Measurements from ENCODE around the gene MRM2.
"Not testable (repeated sequence)": the region's sequence is repeated elsewhere in the genome, so short reads cannot be mapped to it uniquely, and the experiment has no call there.

Gene MRM2
- total RNA-seq, result 0.56 reads per million

- DNase-seq, result peak; percentile 41
Observed at GRCh38 chr7:2241580-2242540, at the start of gene MRM2, which contains the start of gene NUDT1. Gene MRM2 (minus strand): TSS chr7:2242205. CDS start chr7:2242169, 36 bp downstream. Gene NUDT1 (plus strand): TSS chr7:2242226. CDS start chr7:2244575, 2,349 bp downstream.

GRCh38 chr7:2290877-2291276, 48.9 kb upstream of the MRM2 start:
- DNase-seq, result no peak

- no peak for DNase-seq
Observed at GRCh38 chr7:2289621-2290020, 47.6 kb upstream of the MRM2 start.

- DNase-seq, result no peak
Observed at GRCh38 chr7:2289111-2289586, 47.1 kb upstream of the MRM2 start.

- no peak for DNase-seq
Observed at GRCh38 chr7:2288503-2288902, 46.5 kb upstream of the MRM2 start.

- no peak for DNase-seq
Observed at GRCh38 chr7:2287745-2288144, 45.7 kb upstream of the MRM2 start.

GRCh38 chr7:2283074-2283473, 41.1 kb upstream of the MRM2 start:
- no peak for DNase-seq

GRCh38 chr7:2282185-2282751, 40.3 kb upstream of the MRM2 start:
- no peak for DNase-seq

GRCh38 chr7:2281541-2281940, 39.5 kb upstream of the MRM2 start:
- no peak for DNase-seq

GRCh38 chr7:2280424-2280823, 38.4 kb upstream of the MRM2 start:
- DNase-seq, result no peak

GRCh38 chr7:2279896-2280295, 37.9 kb upstream of the MRM2 start:
- DNase-seq, result no peak

GRCh38 chr7:2278026-2278425, 36.0 kb upstream of the MRM2 start:
- DNase-seq, result no peak

GRCh38 chr7:2276107-2276506, 34.1 kb upstream of the MRM2 start:
- no peak for DNase-seq

GRCh38 chr7:2275101-2275500, 33.1 kb upstream of the MRM2 start:
- no peak for DNase-seq

GRCh38 chr7:2274666-2275065, 32.7 kb upstream of the MRM2 start:
- DNase-seq, result no peak

- DNase-seq, result no peak
Observed at GRCh38 chr7:2273866-2274265, 31.9 kb upstream of the MRM2 start.

GRCh38 chr7:2272031-2272430, 30.0 kb upstream of the MRM2 start:
- no peak for DNase-seq

- no peak for DNase-seq
Observed at GRCh38 chr7:2271273-2272026, 29.4 kb upstream of the MRM2 start.

- DNase-seq, result no peak
Observed at GRCh38 chr7:2270495-2270894, 28.5 kb upstream of the MRM2 start.

GRCh38 chr7:2269991-2270460, 28.0 kb upstream of the MRM2 start:
- no peak for DNase-seq

GRCh38 chr7:2269089-2269990, 27.3 kb upstream of the MRM2 start:
- not testable (repeated sequence) for DNase-seq

- DNase-seq, result no peak
Observed at GRCh38 chr7:2266911-2267310, 24.9 kb upstream of the MRM2 start.
